ENCODE results near the gene IPCEF1. TPM values are rescaled to one million over a fixed set of nuclear protein-coding genes. Genes with fewer than 3 reads are reported as not detected.

The IPCEF1 gene
- total RNA-seq, 4 donors from 2014 or later, result 34.4 to 86.4 (median 73.6) TPM

GRCh38 chr6:154284313-154284853 lies 72.2 kb downstream of the IPCEF1 start:
- WGBS, 2 donors, result 95 to 98% methylated on average over 7 of the region's 7 CpGs
- Histone ChIP-seq H3K27ac (no peak overlapping the region), H3K4me3 (replicated peaks in 1 of 3) (no peak overlapping the region), H3K27me3 (no peaks in the 10 kb centered on the region), H3K4me1 (peaks cover 8 to 17% of the 10 kb centered on the region in 2 donors), H3K9me3 (no peaks in the 10 kb centered on the region), H3K36me3 (no peaks in the 10 kb centered on the region)
- no peak for TF ChIP-seq CTCF (IDR thresholded peaks at IDR 0.05)
- TF ChIP-seq POLR2A (IDR thresholded peaks at IDR 0.05), result no peak
- no peak for DNase-seq
- intact Hi-C loops (cut with DNase I), result no loop called here

DNA sequence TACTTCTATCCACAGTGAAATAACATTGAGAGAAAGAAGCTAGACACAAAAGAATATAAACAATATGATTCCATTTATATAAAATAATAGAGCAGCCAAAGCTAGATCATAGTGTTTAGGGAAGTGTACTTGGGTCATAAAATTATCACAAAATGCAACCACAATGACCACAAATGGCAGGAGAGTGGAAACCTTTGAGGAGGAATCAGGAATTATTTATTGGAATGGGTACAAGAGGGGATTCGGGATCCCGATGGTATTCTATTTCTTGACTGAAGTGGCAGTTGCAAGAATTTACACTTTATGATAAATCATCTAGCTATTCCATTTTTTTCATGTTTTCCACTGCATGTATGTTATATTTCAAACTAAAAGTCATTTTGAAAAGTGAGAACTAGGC lies 76.1 kb downstream of the IPCEF1 start:
- no peak for DNase-seq
- Histone ChIP-seq H3K27ac (no peak overlapping the region), H3K4me3 (replicated peaks in 1 of 3) (no peak overlapping the region), H3K27me3 (no peaks in the 10 kb centered on the region), H3K36me3 (no peaks in the 10 kb centered on the region), H3K9me3 (no peaks in the 10 kb centered on the region), H3K4me1 (peaks cover 13 to 17% of the 10 kb centered on the region in 2 donors)
- TF ChIP-seq POLR2A (IDR thresholded peaks at IDR 0.05) (no peak), CTCF (IDR thresholded peaks at IDR 0.05) (no peak)
- intact Hi-C loops (cut with DNase I), result no loop called here
- 75 to 82% methylated on average over 2 of the region's 2 CpGs for WGBS, 2 donors

- Histone ChIP-seq H3K27me3 (no peaks in the 10 kb centered on the region), H3K9me3 (no peaks in the 10 kb centered on the region), H3K27ac (peak overlapping the region in 2 of 3 donors; percentile 15 to 29), H3K4me3 (replicated peaks in 1 of 3) (no peak overlapping the region), H3K4me1 (peaks cover 9 to 17% of the 10 kb centered on the region in 2 donors), H3K36me3 (no peaks in the 10 kb centered on the region)
- DNase-seq, result no peak
- TF ChIP-seq CTCF (IDR thresholded peaks at IDR 0.05) (no peak), POLR2A (IDR thresholded peaks at IDR 0.05) (no peak)
- intact Hi-C loops (cut with DNase I), result loop anchor here (5.0 kb wide), 1 partner anchor 120 kb away; no protein-coding TSS in a partner anchor
- WGBS, 2 donors, result 70 to 74% methylated on average over 7 of the region's 7 CpGs
Measured at GRCh38 chr6:154277629-154278017, 79.0 kb downstream of the IPCEF1 start.

DNA sequence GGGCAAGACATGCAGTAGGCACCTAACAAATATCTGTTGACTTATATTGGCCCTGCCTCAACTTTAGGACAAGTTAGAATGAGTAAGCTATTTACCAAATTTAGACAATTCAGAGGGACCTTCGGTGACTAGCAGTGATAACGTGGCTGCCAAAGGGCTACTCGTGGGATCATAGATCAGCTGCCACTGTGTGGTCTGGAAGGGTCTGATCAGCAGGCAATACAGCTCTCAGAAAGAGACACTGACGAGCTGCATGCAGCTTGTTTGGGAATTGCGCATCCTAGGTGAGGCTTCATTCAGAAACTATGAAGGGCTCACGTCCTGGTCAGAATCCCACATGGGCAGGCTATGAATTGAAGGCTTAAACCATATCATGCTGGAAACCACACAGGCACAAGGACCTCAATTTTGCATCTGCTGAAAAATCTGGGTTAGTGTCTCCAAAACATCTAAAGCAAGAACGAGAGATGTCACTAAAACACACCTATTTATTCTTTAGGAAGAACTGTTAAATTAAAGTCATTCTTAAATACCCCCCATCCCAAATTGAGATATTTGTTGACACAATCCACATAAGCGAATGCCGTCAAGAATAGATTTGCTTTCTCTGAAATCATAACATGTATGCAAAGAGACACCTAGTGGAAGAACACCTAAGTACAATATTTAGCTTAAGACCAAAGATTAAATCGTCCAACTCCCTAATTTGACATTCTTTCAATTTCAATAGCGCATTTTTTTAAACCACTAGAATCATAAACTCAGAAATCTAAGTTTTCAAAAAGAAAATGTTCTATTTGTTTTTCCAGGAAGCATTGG lies 79.6 kb downstream of the IPCEF1 start:
- no peaks in the 10 kb centered on the region for H3K36me3 ChIP-seq
- WGBS, 2 donors, result 50 to 59% methylated on average over 11 of the region's 11 CpGs
- no peak for DNase-seq
- intact Hi-C loops (cut with DNase I), result loop anchor here (5.0 kb wide), 1 partner anchor 120 kb away; no protein-coding TSS in a partner anchor
- TF ChIP-seq POLR2A (IDR thresholded peaks at IDR 0.05) (no peak), CTCF (IDR thresholded peaks at IDR 0.05) (peak in 4 of 6 experiments; percentile 41 to 68 (median 58))
- H3K4me1 ChIP-seq, result peaks cover 9 to 17% of the 10 kb centered on the region in 2 donors
- no peaks in the 10 kb centered on the region for H3K27me3 ChIP-seq
- H3K9me3 ChIP-seq, result no peaks in the 10 kb centered on the region
- H3K27ac ChIP-seq, result peak overlapping the region in 1 of 3 donors; percentile 29
- no peak overlapping the region for H3K4me3 ChIP-seq (replicated peaks in 1 of 3)

GRCh38 chr6:154274168-154274567 lies 82.4 kb downstream of the IPCEF1 start:
- Histone ChIP-seq H3K9me3 (no peaks in the 10 kb centered on the region), H3K27ac (no peak overlapping the region), H3K36me3 (no peaks in the 10 kb centered on the region), H3K4me1 (peaks cover 9 to 17% of the 10 kb centered on the region in 2 donors), H3K4me3 (replicated peaks in 1 of 3) (no peak overlapping the region), H3K27me3 (no peaks in the 10 kb centered on the region)
- intact Hi-C loops (cut with DNase I), result no loop called here
- TF ChIP-seq POLR2A (IDR thresholded peaks at IDR 0.05) (no peak), CTCF (IDR thresholded peaks at IDR 0.05) (no peak)
- WGBS, 2 donors, result 86 to 91% methylated on average over 2 of the region's 2 CpGs
- DNase-seq, result no peak

All from thyroid gland (tissue), 4 donors.